Adrenal gland (tissue), 12 donors: Measurements from ENCODE around the gene DOHH. TPM values are rescaled to one million over a fixed set of nuclear protein-coding genes. Genes with fewer than 3 reads are reported as not detected.

ENCODE experiments used
- DNase-seq, 7 donors: peaks; one replicate each; pipeline ENCODE4 v3.0.0-alpha.2; 2019 to 2020
- H3K27ac ChIP-seq, 5 donors: fragments of 200-600 bp; sonication (generic) in 4 of 5; 1 replicate in 3 of 5; 2 replicates in 2 of 5; pipeline versions ENCODE4 v1.5.1 to v1.8.0; 2016 to 2020; ENCODE audit warnings: mild to moderate bottlenecking in 1 of 5
- H3K27me3 ChIP-seq: fragments of 200-600 bp; 2 replicates; pipeline ENCODE4 v1.8.0; 2021
- H3K36me3 ChIP-seq, 2 donors: fragments of 200-600 bp; replicated peaks in 1 of 2; 1 replicate in 1 of 2; 2 replicates in 1 of 2; pipeline versions ENCODE4 v1.5.1 to v1.8.0; 2018 to 2022
- H3K4me1 ChIP-seq, 2 donors: fragments of 200-600 bp; replicated peaks in 1 of 2; 1 replicate in 1 of 2; 2 replicates in 1 of 2; pipeline versions ENCODE4 v1.5.1 to v1.8.0; 2018 to 2021
- H3K4me3 ChIP-seq, 4 donors: fragments of 200-600 bp; sonication (generic) in 3 of 4; one replicate each; pipeline ENCODE4 v1.5.1; 2016 to 2018
- H3K9me3 ChIP-seq, 3 donors: fragments of 200-600 bp; sonication (generic) in 1 of 3; replicated peaks in 1 of 3; 1 replicate in 2 of 3; 2 replicates in 1 of 3; pipeline versions ENCODE4 v1.5.1 to v1.8.0; 2016 to 2021
- CTCF ChIP-seq, 6 experiments: fragments of 450-650 bp in 4 of 6; fragments of 200-600 bp in 2 of 6; sonication (generic) in 1 of 6; IDR thresholded peaks; 1 replicate in 5 of 6; 2 replicates in 1 of 6; pipeline versions ENCODE4 v1.5.1 to v1.8.0; 2016 to 2021; ENCODE audit warnings: antibody characterized with exemption in 6 of 6, mild to moderate bottlenecking in 2 of 6, moderate library complexity in 1 of 6
- POLR2A ChIP-seq, 2 donors: fragments of 450-650 bp; IDR thresholded peaks; one replicate each; pipeline ENCODE4 v1.6.1; 2017; ENCODE audit warnings: antibody characterized with exemption in 2 of 2, mild to moderate bottlenecking in 2 of 2, moderate library complexity in 1 of 2
- WGBS, 4 donors: extraction: QIAGEN DNeasy Blood & Tissue Kit in 2 of 4; methylation state at CpG; one replicate each; pipeline versions ENCODE4 v1.1.5 to v1.1.7; 2013 to 2017; 5-methylcytosine and 5-hydroxymethylcytosine counted together
- intact Hi-C, 2 donors: fragments of 100-400 bp; cut with DNase I; formaldehyde crosslinking; loops; one replicate each; pipeline versions ENCODE4 v1.14.1 to v1.15.0; 2022 to 2023
- polyA plus RNA-seq, 3 donors: library from polyadenylated mRNA; stranded (reverse); fragments of 200-250 nt in 2 of 3; fragments of 350-450 nt in 1 of 3; fragmentation: Illumina TruSeq in 1 of 3; extraction: RNeasy Lipid Tissue Mini Kit (QIAGEN cat#74804) in 1 of 3; gene quantifications; one replicate each; pipeline ENCODE4 v1.2.3, GENCODE V29; 2013 to 2014
- total RNA-seq, 9 donors: library from RNA; depleted of rRNA in 4 of 9; stranded (reverse); fragments of >200 nt in 4 of 9; fragments of 120-200 nt in 1 of 9; fragmentation: NEBNext Ultra II Directional in 1 of 9; extraction: Animal tissue kit (Norgen Biotek cat#: 25700) in 1 of 9; gene quantifications; one replicate each; pipeline versions ENCODE4 v1.1.0 to v1.2.4, GENCODE V29; 2013 to 2023
- donor health status: healthy with polysubstance abuse.
- donor health status: Bipolar disorder and iron deficiency.
- donor health status: DM: yes; HTN: yes; CAD: no.
- donor health status: DM: no; HTN: no; CAD: no.
- donor health status: DM: no; HTN: no; CAD: no.
- donor health status: DM: yes; HTN: yes; CAD: no.

The DOHH gene
- total and polyA plus RNA-seq, 12 donors: 0.92 to 22.8 (median 13.8) TPM

GRCh38 chr19:3477506-3477905 lies 23.0 kb downstream of the DOHH start:
- Histone ChIP-seq H3K4me3 (no peak overlapping the region), H3K36me3 (no peaks in the 10 kb centered on the region), H3K27ac (no peak overlapping the region), H3K27me3 (peaks cover 4% of the 10 kb centered on the region), H3K4me1 (peaks cover 0 to 4% of the 10 kb centered on the region in 2 donors), H3K9me3 (no peaks in the 10 kb centered on the region)
- DNase-seq: no peak
- TF ChIP-seq CTCF (IDR thresholded peaks at IDR 0.05) (no peak), POLR2A (IDR thresholded peaks at IDR 0.05) (no peak)
- intact Hi-C loops: no loop called here

GRCh38 chr19:3476830-3477229 lies 23.6 kb downstream of the DOHH start:
- DNase-seq: no peak
- Histone ChIP-seq H3K4me1 (peaks cover 0 to 7% of the 10 kb centered on the region in 2 donors), H3K27ac (no peak overlapping the region), H3K4me3 (no peak overlapping the region), H3K36me3 (no peaks in the 10 kb centered on the region), H3K27me3 (no peaks in the 10 kb centered on the region), H3K9me3 (no peaks in the 10 kb centered on the region)
- intact Hi-C loops: no loop called here
- 56 to 90% (median 86%) methylated on average over 2 of the region's 2 CpGs for WGBS, 4 donors
- TF ChIP-seq CTCF (IDR thresholded peaks at IDR 0.05): no peak
- no peak for TF ChIP-seq POLR2A (IDR thresholded peaks at IDR 0.05)

- Histone ChIP-seq H3K27me3 (no peaks in the 10 kb centered on the region), H3K4me1 (peaks cover 0 to 7% of the 10 kb centered on the region in 2 donors), H3K4me3 (no peak overlapping the region), H3K27ac (no peak overlapping the region), H3K36me3 (no peaks in the 10 kb centered on the region), H3K9me3 (no peaks in the 10 kb centered on the region)
- no peak for TF ChIP-seq POLR2A (IDR thresholded peaks at IDR 0.05)
- intact Hi-C loops: loop anchor here in 1 of 2 donors (2.0 kb wide), 1 partner anchor 153 kb away; no protein-coding TSS in a partner anchor
- DNase-seq: no peak
- 67 to 74% (median 74%) methylated on average over 4 of the region's 4 CpGs for WGBS, 4 donors
Observed at GRCh38 chr19:3475449-3475848, 25.0 kb downstream of the DOHH start.

GRCh38 chr19:3474614-3475013 lies 25.9 kb downstream of the DOHH start:
- no peak overlapping the region for H3K4me3 ChIP-seq
- TF ChIP-seq POLR2A (IDR thresholded peaks at IDR 0.05) (no peak), CTCF (IDR thresholded peaks at IDR 0.05) (no peak)
- WGBS, 4 donors: 65 to 83% (median 77%) methylated on average over 2 of the region's 2 CpGs

GRCh38 chr19:3474010-3474409 lies 26.5 kb downstream of the DOHH start:
- Histone ChIP-seq H3K4me1 (peaks cover 0 to 7% of the 10 kb centered on the region in 2 donors), H3K27ac (no peak overlapping the region), H3K4me3 (no peak overlapping the region), H3K36me3 (no peaks in the 10 kb centered on the region), H3K27me3 (no peaks in the 10 kb centered on the region), H3K9me3 (no peaks in the 10 kb centered on the region)
- no peak for TF ChIP-seq POLR2A (IDR thresholded peaks at IDR 0.05)
- DNase-seq: no peak
- intact Hi-C loops: loop anchor here (2.0 to 5.0 kb wide), 2 partner anchors 151 to 152 kb away; no protein-coding TSS in a partner anchor
- 74 to 80% (median 79%) methylated on average over 8 of the region's 8 CpGs for WGBS, 4 donors

More at GRCh38 chr19:3474614-3475013, 25.9 kb downstream of the DOHH start:
- Histone ChIP-seq H3K36me3 (no peaks in the 10 kb centered on the region), H3K4me1 (peaks cover 0 to 7% of the 10 kb centered on the region in 2 donors), H3K27me3 (no peaks in the 10 kb centered on the region), H3K9me3 (no peaks in the 10 kb centered on the region), H3K27ac (no peak overlapping the region)
- intact Hi-C loops: loop anchor here (2.0 to 5.0 kb wide), 2 partner anchors 152 kb away; no protein-coding TSS in a partner anchor
- no peak for DNase-seq
